HG03520 (cell line): ENCODE results near the gene TSPAN9.

ENCODE experiments used
- ATAC-seq: cut with Tn5 transposase; IDR thresholded peaks from one replicate; pipeline ENCODE4 v1.9.1; 2021; ENCODE audit warnings: mild to moderate bottlenecking, moderate library complexity; ENCODE audit not compliant: unreplicated experiment

TSPAN9 gene

DNA sequence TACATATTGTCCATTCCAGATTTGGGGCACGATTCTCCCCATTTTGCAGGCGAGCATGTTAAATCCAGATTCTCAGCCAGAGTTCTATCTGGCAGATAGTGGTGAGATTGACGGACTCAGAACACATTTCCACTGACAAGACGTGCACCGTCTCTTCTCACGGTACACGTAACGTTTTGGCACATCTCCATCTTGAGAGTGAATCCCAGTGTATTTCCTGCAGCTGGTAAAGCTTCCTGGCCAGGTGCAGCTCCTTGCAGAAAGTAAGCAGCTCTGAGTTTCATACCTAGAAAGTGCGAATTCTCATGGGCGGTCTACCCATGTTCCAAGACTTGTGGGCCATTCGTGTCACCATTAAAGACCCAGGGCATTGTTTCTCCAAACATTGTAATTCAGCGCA is 102.6 kb downstream of the TSPAN9 start:
- ATAC-seq, result no peak

- no peak for ATAC-seq
Measured at GRCh38 chr12:3182426-3182825, 105.2 kb downstream of the TSPAN9 start.

DNA sequence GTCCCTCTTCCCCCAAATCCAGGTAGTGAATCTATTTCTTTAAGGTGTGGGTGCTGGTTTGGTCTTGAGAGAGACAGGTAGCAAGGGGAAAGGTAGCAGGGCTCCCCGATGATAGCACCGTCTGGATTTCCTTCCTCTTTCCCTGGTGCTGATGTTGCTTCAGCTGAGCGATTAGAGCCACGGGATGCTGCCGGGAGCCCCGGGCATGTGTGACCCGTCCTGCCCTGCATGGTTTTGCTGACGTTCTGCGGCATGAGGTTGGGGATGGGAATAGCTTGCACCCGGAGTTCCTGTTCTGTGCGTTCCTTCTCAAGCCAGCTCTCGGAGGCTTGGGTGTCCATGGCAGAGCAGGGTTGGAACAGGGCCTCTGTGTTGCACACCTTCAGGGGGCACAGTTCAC is 107.3 kb downstream of the TSPAN9 start:
- ATAC-seq, result no peak

DNA sequence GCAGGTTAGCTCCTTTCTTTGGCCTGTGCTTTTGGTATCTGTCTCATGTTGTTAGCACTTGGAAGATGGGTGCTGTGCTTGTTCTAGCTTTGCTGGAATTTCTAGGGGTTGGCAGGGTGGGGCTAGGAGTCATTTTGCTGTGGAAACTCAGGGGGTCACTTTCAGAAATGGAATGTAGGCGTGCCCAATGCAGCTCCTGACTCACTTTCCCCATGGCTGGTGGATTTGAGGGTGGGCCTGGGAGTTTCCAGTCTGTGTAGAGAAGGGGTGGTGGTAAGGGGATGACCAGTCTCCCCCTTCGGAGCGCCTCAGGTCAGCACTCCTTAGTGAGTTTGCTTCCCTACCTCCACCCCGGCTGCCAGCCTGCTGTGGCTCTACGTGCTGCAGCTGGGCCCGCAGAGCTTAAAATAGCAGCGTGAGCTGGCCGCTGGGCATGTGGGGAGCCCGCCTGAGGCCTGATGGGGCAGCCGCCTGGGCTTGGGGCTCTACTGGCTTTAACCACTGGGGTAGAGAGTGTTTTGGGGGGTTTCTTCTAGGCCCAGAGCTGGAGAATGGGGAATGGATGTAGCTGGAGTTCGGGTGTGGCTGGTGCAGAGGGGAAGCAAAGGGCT is 108.2 kb downstream of the TSPAN9 start:
- ATAC-seq, result no peak

DNA sequence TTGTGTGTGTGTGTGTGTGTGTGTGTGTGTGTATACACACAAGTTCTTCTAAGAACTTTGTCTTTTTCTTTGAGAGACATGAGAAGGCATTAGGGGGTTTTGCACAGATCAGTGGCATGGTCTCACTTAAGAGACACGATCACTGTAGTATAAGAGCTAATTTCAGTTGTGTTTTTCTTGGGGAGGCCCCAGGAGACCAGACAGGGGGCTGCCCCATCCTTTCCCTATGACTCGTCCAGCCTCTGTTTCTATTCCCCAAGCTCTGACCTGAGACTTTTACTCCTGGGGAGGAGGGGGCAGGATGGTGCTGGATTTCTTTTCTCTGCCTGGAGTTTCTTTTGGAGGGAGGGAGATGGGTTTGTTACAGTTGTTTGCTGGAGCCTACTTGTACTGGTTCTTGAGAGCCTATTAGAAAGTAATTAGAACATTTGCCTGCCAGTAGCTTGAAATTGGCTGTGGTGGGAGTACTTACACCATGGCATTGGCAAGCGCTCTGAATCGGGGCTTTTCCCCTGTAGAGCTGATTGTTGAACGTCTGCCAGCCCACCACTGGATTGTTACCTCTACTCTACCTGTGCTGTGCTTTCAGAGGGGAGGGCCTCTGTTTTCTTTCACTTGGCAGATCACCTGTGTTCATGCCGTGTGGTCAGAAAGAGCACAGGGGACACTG is 109.5 kb downstream of the TSPAN9 start:
- ATAC-seq, result no peak

DNA sequence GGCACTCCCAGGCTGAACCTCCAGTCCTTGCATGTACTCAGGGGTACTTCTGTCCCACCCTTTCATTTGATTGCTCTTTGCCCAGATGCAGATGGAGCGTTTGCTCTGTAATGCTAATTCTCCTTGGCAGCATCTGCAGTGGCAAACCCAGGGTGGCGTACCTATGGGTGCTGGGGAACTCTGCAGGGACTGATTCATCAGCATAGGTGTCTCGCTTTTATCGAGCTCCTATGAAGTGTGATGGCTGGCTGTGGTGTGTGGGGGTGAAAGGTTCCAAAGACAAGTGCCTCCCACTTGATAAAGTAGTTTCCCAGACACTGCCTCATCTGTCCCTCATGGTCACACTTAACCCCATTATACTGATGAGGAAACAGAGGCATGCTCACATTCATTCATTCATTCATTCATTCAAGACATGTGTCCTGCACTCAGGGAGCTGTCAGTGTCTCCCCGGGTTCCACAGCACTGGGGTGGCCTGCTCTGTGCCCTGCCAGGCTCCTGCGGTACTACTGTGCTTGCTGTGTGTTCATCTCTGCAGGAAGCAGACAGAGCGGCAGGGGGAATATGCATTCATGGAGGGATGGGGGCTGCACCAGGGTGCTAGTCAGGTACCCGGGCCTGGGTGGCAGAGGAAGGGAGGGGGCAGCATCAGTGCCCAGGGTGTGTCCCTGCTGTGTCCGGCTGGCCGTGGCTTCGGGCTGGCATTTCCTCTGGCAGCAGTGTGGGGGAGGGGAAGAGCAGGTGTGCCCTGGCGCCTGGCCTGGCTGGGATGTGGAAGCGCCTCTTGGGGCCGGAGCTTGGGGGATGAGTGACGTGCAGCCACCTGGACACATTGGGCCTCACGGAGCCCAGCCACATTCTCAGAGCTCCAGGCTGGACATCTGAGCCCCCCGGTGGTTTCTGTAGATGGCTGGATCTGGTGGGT is 110.9 kb downstream of the TSPAN9 start:
- no peak for ATAC-seq

GRCh38 chr12:3189282-3189681 is 112.1 kb downstream of the TSPAN9 start:
- ATAC-seq, result no peak

GRCh38 chr12:3190101-3190500 is 112.9 kb downstream of the TSPAN9 start:
- no peak for ATAC-seq

DNA sequence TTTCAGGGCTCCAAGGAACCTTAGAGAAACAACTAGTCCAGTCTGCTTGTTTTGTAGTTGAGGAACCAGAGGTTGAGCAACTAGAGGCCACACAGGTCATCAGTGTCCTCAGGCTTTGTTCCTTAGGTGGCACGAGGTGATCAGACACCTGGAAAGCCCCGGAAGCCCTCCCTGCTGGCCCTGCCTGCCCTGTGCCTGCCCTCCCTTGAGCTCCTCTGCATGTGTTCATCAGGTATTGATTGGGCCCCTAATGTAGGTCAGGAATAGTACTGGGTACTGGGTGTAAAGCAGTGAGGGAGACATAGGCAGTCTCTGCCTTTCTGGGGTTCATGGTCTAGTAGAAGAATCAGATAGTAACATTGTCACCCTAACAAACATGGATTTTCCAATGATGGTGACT is 114.3 kb downstream of the TSPAN9 start:
- no peak for ATAC-seq

DNA sequence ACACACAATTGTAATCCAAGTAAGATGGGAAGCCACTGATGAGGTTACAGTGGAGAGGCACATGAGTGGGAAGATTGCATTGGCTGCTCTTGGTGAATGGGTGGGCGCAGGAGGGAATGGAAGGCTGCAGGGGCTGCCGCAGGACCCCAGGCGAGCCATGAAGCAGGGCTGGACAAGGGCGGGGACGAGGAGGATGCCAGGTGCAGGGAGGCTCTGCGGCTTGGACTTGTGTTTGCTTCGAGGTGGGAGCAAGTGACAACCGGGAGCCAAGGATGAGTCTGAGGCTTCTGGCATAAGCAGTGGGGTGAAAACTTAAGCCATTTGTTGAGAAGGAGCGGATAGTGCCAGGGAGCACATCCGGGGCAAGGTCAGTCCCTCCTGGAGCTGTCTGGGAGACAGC is 115.0 kb downstream of the TSPAN9 start:
- no peak for ATAC-seq

DNA sequence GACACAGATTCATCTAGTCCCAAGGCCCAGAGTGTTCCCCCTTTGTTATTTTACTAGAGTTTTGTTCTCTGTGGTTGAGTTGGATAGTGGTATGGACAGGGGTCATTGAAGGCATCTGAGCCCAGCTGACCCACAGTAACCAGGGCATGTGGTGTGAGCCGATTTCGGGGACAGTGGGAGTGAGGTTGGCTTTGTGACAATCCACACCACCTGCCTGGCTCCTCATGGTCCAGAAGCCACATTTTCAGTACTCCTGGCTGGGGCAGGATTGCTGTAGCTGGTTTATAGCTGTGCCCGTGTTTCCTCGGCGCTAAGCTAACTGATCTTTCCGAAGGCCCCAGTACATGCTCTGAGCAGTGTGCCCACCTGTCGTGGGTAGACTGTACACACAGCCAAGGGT is 116.0 kb downstream of the TSPAN9 start:
- no peak for ATAC-seq

DNA sequence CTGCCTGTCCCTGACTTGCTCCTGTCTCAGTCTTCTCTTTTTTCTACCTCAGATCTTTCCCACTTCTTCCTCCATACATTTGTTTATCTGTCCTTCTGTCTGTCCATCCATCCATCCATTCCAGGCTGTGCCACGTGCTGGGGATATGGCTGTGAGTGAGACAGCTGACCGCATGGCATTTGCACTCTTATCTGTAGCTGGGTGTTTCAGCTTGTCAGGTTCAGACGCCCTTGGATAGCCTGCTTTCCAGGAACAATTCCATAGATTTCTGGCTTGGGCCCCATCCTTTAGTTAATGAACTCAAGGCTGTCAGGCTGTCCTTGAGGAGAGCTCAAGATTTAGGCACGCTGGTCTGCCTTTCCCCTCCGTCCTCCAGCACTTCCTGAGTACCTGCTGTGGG is 116.6 kb downstream of the TSPAN9 start:
- no peak for ATAC-seq

GRCh38 chr12:3195337-3195736 is 118.2 kb downstream of the TSPAN9 start:
- no peak for ATAC-seq

DNA sequence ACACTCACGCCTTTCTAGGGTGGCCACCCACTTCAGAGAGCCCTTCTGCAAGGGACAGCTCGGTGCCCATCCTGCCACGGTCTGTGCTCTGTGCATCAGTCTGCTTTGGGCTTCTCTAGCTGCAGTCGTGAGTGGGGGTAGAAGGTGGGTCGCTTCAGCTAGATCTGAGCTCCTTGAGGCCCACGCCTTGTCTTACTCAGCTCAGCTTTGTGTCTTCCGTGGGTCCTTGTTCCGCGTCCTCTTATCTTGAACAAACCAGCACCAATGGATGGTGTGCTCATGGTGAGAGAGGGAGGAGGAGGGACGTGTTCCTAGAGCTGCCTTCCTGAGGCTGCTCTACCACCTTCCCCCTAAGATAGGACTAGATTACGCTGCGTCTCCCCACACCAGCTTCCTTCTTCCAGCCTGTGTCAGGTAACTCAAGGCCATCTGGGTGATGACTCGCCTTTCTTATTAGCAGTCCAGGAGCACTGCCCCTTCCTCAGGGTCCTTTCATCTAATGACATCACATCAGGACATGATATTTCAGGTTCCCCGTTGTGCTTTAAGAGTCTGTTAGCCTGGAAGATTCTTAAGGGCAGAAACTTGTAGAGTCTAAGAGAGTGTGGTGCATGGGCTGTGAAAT is 118.8 kb downstream of the TSPAN9 start:
- no peak for ATAC-seq

GRCh38 chr12:3196488-3196887 is 119.3 kb downstream of the TSPAN9 start:
- no peak for ATAC-seq

DNA sequence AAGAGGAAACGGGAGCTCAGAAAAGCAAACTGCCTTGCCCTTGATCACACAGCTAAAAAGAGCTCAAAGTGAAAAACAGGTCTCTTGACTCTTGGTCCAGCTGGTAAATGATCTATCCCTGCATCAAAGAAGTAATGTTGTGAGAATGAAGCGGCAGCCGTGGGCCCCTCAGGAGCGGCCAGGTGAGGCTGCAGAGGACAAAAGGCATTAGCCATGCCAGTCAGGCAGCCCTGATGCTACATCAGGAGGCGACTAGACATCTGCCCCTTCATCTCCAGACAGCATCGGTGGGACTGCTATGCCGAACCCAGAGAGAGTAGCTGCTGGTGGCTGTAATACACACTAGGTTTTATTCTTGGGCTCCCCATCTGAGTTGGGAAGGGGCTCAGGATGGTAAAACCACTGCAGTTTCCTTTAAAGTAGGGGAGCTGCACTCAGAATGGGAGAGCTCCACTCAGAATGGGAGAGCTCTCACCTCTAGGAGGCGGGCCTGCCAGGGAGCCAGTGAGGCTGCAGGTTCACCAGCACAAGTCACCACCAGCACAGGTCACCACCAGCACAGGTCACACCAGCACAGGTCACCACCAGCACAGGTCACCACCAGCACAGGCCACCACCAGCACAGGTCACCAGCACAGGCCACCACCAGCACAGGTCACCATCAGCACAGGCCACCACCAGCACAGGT is 120.1 kb downstream of the TSPAN9 start:
- no peak for ATAC-seq

- ATAC-seq, result no peak
Measured at GRCh38 chr12:3199551-3200031, 122.4 kb downstream of the TSPAN9 start.

- no peak for ATAC-seq
Measured at GRCh38 chr12:3200032-3200617, 122.9 kb downstream of the TSPAN9 start.

DNA sequence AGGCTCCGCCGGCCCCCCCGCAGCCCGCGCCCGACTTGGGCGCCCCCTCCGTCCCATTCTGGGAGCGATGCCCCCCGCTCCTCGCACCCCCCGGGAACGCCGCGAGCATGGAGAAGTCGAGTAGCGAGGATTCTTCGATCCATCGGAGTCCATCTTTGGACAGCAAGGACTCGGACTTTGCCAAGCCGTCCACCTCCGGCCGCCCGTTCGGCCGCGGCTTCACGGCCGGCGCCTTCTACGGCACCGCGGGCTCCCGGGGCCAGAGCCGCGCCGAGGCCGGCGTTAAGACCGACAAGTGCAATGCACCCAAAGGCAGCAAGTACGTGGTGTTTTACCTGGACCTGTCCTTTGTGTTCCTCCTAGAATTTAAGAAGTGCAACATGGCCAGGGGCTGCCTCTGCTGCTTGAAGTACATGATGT is 123.6 kb downstream of the TSPAN9 start:
- ATAC-seq, result no peak

DNA sequence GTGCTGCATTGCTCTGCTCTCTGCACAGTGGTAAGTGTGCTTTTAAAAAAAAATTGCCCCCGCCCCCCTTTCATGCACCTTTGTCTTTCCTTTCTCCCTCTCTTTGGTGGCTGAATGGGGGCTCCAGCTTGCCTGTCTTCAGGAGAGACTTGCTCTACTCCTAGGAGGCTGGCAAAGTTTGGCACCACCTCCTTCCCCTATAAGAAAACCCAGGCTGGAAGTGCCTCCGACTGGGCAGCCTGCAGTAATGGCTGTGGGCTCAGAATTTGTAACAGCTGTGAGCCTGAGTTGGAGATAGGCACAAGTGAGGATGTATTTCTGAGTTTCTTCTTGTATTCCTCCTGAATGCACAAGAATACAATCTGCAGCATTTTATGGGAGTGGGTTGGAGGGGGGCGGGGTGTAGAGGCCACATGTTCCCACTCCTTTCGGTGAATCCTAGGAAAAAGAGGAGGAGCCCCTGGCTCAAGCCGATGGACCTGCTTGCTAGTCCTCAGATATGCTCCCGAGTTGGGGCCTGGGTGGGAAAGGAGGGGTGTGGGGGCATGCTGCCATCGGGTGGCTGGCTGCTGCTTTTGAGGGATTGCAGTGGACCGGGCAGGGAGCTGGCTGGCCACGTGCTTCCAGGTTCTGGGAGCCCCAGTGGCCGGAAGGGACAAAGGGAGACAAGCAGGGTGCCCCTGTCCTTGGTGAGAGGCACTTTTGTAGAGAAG is 124.3 kb downstream of the TSPAN9 start:
- no peak for ATAC-seq
